Articular chondrocyte of knee joint (primary cell): ENCODE measurements around the gene RIC3. TPM values are rescaled to one million over a fixed set of nuclear protein-coding genes. Genes with fewer than 3 reads are reported as not detected.

Source experiments
- total RNA-seq: library from RNA; depleted of rRNA; stranded (reverse); fragments of >200 nt; gene quantifications from 2 replicates; pipeline ENCODE4 v1.2.3, GENCODE V29; 2012

RIC3 gene, protein sequence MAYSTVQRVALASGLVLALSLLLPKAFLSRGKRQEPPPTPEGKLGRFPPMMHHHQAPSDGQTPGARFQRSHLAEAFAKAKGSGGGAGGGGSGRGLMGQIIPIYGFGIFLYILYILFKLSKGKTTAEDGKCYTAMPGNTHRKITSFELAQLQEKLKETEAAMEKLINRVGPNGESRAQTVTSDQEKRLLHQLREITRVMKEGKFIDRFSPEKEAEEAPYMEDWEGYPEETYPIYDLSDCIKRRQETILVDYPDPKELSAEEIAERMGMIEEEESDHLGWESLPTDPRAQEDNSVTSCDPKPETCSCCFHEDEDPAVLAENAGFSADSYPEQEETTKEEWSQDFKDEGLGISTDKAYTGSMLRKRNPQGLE
- total RNA-seq: 1.2 and 1.6 TPM in 2 replicates

DNA sequence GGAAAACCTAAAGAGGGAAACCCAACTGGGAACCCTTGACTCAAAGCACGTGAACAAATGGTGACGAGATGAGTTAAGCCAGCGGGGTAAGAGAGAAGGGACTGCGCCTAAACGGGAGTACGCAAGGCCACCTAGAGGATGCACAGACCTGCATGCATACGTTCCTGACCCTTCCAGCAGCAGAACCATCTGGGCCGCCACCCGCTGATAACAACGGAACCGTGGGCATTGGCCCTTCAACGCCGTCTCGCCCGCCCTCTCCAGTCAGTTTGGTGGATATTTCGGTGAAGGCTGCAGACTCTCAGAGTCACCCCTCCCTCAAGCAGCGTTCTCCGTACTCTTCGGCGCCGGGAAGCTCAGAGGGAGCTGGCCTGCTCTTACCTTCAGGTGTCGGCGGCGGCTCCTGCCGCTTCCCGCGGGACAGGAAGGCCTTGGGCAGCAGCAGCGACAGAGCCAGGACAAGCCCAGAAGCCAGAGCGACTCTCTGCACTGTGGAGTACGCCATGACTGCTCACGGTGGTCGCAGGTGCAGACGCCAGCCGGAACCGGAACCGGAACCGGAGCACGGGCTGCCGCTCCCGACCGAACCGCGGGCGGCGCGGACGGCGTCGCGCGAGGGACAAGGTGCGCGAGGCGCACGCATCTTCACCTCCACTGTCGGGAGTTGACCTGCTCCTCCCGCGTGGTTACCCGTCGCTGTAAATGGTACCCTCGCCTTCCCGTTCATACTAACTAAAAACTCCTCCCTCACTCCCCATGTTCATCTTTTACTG lies at the start of gene RIC3:
RIC3 (minus strand) TSS at position 541 of the 773 bp plus-strand sequence; CDS start at position 505, 36 bp downstream.

DNA sequence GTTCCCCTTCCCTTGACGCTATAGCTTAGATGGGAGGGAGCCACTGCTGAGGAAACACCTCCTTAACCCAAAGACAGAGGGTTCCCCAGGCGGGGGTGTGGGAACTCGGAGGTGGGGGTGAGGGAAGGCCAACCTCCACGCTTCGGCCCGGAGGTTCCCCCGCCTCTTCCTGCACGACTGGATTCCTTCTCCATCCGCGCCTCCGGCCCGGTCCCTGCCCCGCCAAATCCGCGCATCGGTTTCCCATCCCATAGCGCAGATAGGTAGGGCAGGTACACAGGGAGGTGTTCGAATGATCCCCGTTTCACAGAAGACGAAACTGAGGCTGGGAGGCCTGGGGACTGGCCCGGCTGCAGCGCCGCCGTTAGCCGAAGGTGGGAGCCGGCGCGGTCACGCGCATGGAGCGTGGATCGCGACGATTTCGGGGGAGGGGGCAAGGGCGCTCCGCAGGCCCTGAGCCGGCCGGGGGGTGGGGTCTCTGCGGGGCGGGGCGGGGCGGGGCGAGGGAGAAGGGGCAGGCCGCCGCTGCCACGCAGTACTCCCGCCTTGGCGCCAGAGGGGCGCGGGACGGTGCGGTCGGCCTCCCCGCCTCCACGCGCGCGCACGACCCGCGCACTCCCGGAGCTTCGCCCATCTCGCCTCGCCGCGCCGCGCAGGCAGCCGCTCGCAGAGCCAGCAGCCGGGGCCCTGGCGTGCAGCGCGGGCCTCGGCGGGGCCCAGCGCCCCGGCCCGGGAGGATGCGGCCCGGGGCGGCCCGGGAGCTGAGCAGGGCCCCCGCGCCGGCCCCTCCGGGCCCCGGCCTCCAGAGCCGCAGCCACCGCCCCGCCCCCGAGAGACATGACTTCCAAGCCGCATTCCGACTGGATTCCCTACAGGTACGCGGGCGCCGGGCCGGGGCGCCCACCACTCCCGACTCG lies 87.9 kb downstream of the RIC3 start, which contains the start of gene TUB:
TUB (plus strand) TSS at position 538 of the 917 bp plus-strand sequence; CDS start at position 838, 300 bp downstream.

Other genes starting within 250 kb of the RIC3 start
- gene OR10A6, start 237.8 kb downstream of the RIC3 start, total RNA-seq: under 0.01 TPM in 2 replicates
- gene OR10A3, start 227.3 kb downstream of the RIC3 start, total RNA-seq: 0.13 and 0.32 TPM in 2 replicates
- 11.2 and 12.0 TPM in 2 replicates for gene NLRP10, start 203.6 kb downstream of the RIC3 start, total RNA-seq
- gene EIF3F, start 181.7 kb downstream of the RIC3 start, total RNA-seq: 316 and 514 TPM in 2 replicates
- gene TUB, start 87.8 kb downstream of the RIC3 start, total RNA-seq: 14.0 and 14.5 TPM in 2 replicates
- gene LMO1, start 94.9 kb upstream of the RIC3 start, total RNA-seq: not detected in 2 replicates